Calu3 (cell line): Measurements from ENCODE around the gene ADGRE1. TPM values are rescaled to one million over a fixed set of nuclear protein-coding genes. Genes with fewer than 3 reads are reported as not detected.

ENCODE experiments used
- Bru-seq: library from RNA; stranded (reverse); fragments of 400-500 nt; gene quantifications from one replicate; lab custom pipeline; 2021; lab: Mats Ljungman, UMichigan
- BruChase-seq, 2 experiments: library from RNA; stranded (reverse); fragments of 400-500 nt; gene quantifications; one replicate each; lab custom pipeline; 2021; lab: Mats Ljungman, UMichigan
- BruUV-seq: library from RNA; stranded (reverse); fragments of 400-500 nt; replicated peaks from 2 replicates; lab custom pipeline; 2021; lab: Mats Ljungman, UMichigan
- CTCF ChIA-PET: fragments of 300-600 bp; sonication (Branson Sonifier 250); formaldehyde crosslinking; loops from one replicate; lab custom pipeline; 2022; ENCODE audit warnings: antibody characterized with exemption; lab: Charles Lee
- DNase-seq: peaks from one replicate; pipeline ENCODE4 v3.0.0; 2022
- H3K27ac Mint-ChIP-seq: one replicate; pipeline ENCODE4 v1.8.0; 2022; ENCODE audit warnings: mixed read lengths; ENCODE audit not compliant: unreplicated experiment
- H3K27me3 Mint-ChIP-seq: one replicate; pipeline ENCODE4 v1.8.0; 2022; ENCODE audit warnings: mixed read lengths; ENCODE audit not compliant: unreplicated experiment
- H3K36me3 Mint-ChIP-seq: one replicate; pipeline ENCODE4 v1.8.0; 2022; ENCODE audit warnings: mild to moderate bottlenecking, moderate library complexity, mixed read lengths; ENCODE audit not compliant: insufficient read depth, unreplicated experiment
- H3K4me1 Mint-ChIP-seq: one replicate; pipeline ENCODE4 v1.8.0; 2022; ENCODE audit warnings: mild to moderate bottlenecking, low read depth, mixed read lengths; ENCODE audit not compliant: unreplicated experiment
- H3K4me3 Mint-ChIP-seq: one replicate; pipeline ENCODE4 v1.8.0; 2022; ENCODE audit warnings: mild to moderate bottlenecking, low read depth, moderate library complexity, mixed read lengths; ENCODE audit not compliant: unreplicated experiment
- H3K9me3 Mint-ChIP-seq: one replicate; pipeline ENCODE4 v1.8.0; 2022; ENCODE audit warnings: low read depth, mixed read lengths; ENCODE audit not compliant: unreplicated experiment
- intact Hi-C: fragments of 100-400 bp; cut with micrococcal nuclease; formaldehyde crosslinking; loops from one replicate; pipeline ENCODE4 v1.10.0; 2022; ENCODE audit not compliant: unreplicated experiment
- long read RNA-seq: library from polyadenylated mRNA; stranded (forward); transcript quantifications from one replicate; pipeline ENCODE4 v2.0.0, GENCODE V29; 2022
- total RNA-seq: library from RNA; stranded (reverse); gene quantifications from 2 replicates; pipeline ENCODE4 v1.2.3, GENCODE V29; 2022
- TF ChIP-seq, protein P1 (sequence below): fragments of 200-600 bp; IDR thresholded peaks from one replicate; pipeline ENCODE4 v1.8.0; 2022; ENCODE audit warnings: antibody characterized with exemption; ENCODE audit not compliant: unreplicated experiment

Gene ADGRE1, protein sequence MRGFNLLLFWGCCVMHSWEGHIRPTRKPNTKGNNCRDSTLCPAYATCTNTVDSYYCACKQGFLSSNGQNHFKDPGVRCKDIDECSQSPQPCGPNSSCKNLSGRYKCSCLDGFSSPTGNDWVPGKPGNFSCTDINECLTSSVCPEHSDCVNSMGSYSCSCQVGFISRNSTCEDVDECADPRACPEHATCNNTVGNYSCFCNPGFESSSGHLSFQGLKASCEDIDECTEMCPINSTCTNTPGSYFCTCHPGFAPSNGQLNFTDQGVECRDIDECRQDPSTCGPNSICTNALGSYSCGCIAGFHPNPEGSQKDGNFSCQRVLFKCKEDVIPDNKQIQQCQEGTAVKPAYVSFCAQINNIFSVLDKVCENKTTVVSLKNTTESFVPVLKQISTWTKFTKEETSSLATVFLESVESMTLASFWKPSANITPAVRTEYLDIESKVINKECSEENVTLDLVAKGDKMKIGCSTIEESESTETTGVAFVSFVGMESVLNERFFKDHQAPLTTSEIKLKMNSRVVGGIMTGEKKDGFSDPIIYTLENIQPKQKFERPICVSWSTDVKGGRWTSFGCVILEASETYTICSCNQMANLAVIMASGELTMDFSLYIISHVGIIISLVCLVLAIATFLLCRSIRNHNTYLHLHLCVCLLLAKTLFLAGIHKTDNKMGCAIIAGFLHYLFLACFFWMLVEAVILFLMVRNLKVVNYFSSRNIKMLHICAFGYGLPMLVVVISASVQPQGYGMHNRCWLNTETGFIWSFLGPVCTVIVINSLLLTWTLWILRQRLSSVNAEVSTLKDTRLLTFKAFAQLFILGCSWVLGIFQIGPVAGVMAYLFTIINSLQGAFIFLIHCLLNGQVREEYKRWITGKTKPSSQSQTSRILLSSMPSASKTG
- total RNA-seq (not detected in 2 replicates), Bru-seq, nascent RNA (not detected), BruChase-seq, experiment 1, labeled RNA remaining after a 6-hour chase (not detected), BruChase-seq, experiment 2, labeled RNA remaining after a 2-hour chase (not detected)
- long read RNA-seq, result 0 reads

DNA sequence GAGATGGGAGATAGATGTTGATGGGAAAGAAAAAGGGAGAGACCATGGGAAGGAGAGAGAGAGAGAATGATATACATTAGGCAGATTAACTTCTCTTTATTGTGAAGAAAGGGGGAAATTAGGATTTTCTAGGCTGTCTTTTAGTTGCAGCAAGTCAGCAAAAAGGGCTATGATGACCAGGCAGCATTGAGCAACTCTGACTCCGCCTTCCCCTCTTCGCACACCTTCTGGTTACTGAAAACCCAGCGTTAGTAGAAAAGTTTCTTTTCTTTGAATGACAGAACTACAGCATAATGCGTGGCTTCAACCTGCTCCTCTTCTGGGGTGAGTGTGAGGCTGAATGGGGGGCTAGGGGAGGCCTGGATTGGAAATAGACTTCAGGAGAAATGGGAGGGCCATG lies at the start of gene ADGRE1:
ADGRE1 (plus strand) TSS at position 264 of the 400 bp plus-strand sequence; CDS start at position 294, 30 bp downstream.
- TF ChIP-seq, protein P1, sequence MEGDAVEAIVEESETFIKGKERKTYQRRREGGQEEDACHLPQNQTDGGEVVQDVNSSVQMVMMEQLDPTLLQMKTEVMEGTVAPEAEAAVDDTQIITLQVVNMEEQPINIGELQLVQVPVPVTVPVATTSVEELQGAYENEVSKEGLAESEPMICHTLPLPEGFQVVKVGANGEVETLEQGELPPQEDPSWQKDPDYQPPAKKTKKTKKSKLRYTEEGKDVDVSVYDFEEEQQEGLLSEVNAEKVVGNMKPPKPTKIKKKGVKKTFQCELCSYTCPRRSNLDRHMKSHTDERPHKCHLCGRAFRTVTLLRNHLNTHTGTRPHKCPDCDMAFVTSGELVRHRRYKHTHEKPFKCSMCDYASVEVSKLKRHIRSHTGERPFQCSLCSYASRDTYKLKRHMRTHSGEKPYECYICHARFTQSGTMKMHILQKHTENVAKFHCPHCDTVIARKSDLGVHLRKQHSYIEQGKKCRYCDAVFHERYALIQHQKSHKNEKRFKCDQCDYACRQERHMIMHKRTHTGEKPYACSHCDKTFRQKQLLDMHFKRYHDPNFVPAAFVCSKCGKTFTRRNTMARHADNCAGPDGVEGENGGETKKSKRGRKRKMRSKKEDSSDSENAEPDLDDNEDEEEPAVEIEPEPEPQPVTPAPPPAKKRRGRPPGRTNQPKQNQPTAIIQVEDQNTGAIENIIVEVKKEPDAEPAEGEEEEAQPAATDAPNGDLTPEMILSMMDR, result no peak
- no peak within 1 kb of the TSS for H3K4me3 Mint-ChIP-seq
- no peak for DNase-seq
- H3K27ac Mint-ChIP-seq, result no peak within 1 kb of the TSS
- H3K36me3 Mint-ChIP-seq, result no peaks in the 10 kb centered on the region
- no peaks in the 10 kb centered on the region for H3K4me1 Mint-ChIP-seq
- CTCF ChIA-PET, result no interaction called here
- H3K27me3 Mint-ChIP-seq, result peaks cover 48% of the 10 kb centered on the region
- intact Hi-C loops, result no loop called here
- peaks cover 4% of the 10 kb centered on the region for H3K9me3 Mint-ChIP-seq
- BruUV-seq, result no TSS peak

DNA sequence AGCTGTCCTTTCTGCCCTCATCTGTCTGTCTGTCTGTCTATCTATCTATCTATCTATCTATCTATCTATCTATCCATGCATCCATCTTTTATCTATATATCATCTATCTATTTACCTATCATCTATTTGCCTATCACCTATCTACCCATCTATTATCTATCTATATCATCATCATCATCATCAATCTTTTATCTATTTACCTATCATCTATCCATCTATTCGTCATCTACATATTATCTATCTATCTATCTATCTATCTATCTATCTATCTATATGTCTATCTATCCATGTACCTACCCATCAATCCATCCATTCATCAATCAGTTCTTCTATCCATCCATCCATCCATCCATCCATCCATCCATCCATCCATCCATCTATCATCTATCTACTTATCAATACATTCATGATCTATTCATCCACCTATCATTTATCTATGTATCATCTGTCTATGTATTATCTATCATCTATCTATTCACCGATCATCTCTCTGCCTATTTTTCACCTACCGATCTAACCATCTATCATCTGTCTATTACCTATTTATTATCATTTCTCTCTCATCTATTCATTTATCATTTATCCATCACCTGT lies 49.2 kb upstream of the ADGRE1 start:
- H3K27me3 Mint-ChIP-seq, result peaks cover 15% of the 10 kb centered on the region
- BruUV-seq, result no TSS peak
- no peak overlapping the region for H3K4me3 Mint-ChIP-seq
- no peak overlapping the region for H3K27ac Mint-ChIP-seq
- TF ChIP-seq, protein P1, result no peak
- DNase-seq, result no peak
- intact Hi-C loops, result no loop called here
- peaks cover 8% of the 10 kb centered on the region for H3K4me1 Mint-ChIP-seq
- CTCF ChIA-PET, result no interaction called here
- no peaks in the 10 kb centered on the region for H3K36me3 Mint-ChIP-seq
- no peaks in the 10 kb centered on the region for H3K9me3 Mint-ChIP-seq

DNA sequence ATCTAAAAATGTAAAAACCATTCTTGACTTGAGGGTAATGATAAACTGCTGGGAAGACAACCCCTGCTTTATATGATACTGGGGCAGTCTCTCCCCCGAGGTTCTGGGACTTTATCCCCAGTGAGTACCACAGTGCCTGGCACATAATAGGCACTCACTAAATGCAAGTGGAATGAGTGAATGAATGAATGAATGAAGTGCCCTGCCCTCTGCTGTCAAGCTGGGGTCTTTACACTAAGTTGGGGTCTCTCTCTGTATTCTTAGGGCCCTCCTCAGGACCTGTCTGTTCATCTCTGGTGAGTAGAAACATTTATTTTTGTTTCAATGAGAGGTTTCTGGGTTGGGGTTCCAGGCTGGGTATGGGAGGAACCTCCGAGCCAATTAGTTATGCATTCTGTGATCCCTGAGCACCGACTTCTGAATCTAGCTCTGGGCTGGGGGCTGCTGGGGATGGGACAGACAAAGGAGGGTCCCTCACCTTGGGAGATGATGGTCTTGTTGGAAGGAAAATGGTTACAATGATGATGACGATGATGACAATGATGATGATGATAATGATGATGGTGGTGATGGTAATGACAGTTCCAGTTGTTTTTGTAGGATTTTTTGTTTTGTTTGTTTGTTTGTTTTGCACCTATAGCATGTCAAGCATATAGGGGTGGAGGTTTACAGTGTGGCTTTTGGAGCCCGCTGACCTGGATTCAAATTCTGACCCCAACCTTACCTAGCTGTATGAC lies 44.3 kb upstream of the ADGRE1 start:
- Mint-ChIP-seq H3K4me1 (no peaks in the 10 kb centered on the region), H3K27me3 (peaks cover 1% of the 10 kb centered on the region), H3K9me3 (no peaks in the 10 kb centered on the region), H3K4me3 (no peak overlapping the region), H3K36me3 (no peaks in the 10 kb centered on the region), H3K27ac (no peak overlapping the region)
- no peak for DNase-seq
- TF ChIP-seq, protein P1, result no peak
- CTCF ChIA-PET, result interaction anchor here (0.8 kb wide), 1 partner anchor 20 kb away, joined by 4 read pairs; no protein-coding TSS in a partner anchor
- BruUV-seq, result no TSS peak
- intact Hi-C loops, result no loop called here

DNA sequence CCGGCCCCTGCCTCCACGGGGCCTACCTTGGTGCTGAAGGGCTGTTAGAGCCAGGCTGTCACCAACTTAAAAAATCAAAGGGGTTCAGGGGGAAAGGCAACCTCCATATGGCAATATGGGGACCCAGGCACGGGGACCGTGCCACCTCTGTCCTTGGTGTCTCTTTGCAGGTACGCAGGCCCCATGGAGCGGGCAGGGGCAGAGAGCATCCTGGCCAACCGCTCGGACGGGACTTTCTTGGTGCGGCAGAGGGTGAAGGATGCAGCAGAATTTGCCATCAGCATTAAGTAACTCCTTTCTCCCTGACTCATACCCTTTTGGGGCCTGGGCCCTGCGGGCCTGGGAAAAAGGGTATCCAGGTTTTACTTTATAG lies 39.6 kb upstream of the ADGRE1 start:
- Mint-ChIP-seq H3K9me3 (no peaks in the 10 kb centered on the region), H3K27me3 (no peaks in the 10 kb centered on the region), H3K4me3 (no peak overlapping the region), H3K4me1 (no peaks in the 10 kb centered on the region), H3K27ac (no peak overlapping the region), H3K36me3 (no peaks in the 10 kb centered on the region)
- CTCF ChIA-PET, result no interaction called here
- intact Hi-C loops, result no loop called here
- no peak for DNase-seq
- TF ChIP-seq, protein P1, result no peak
- BruUV-seq, result no TSS peak
